SK-N-SH treated with all-trans-retinoic acid at 6 μM for 48 hours (cell line): ENCODE measurements around the gene UBASH3A.

Experiments
- ATAC-seq: fragments of 200-7000 bp; cut with Tn5 transposase; 3 replicates; pipeline ENCODE4 v1.9.1; 2020; ENCODE audit warnings: mild to moderate bottlenecking, moderate library complexity
- BACH2 ChIP-seq: fragments of 250-450 bp; sonication (Bioruptor Pico); IDR thresholded peaks from 2 replicates; pipeline ENCODE4 v1.9.0; 2021; ENCODE audit warnings: mild to moderate bottlenecking, borderline replicate concordance
- CREB5 ChIP-seq: fragments of 250-450 bp; sonication (Bioruptor Pico); IDR thresholded peaks from 2 replicates; pipeline ENCODE4 v1.5.1; 2020; ENCODE audit warnings: low read depth, mild to moderate bottlenecking, moderate library complexity
- ESRRG ChIP-seq: fragments of 250-450 bp; sonication (Bioruptor Pico); IDR thresholded peaks from 2 replicates; pipeline ENCODE4 v1.6.1; 2021; ENCODE audit warnings: mild to moderate bottlenecking
- GLIS3 ChIP-seq: fragments of 250-450 bp; sonication (Bioruptor Pico); IDR thresholded peaks from 2 replicates; pipeline ENCODE4 v1.5.0; 2020; ENCODE audit warnings: mild to moderate bottlenecking, moderate library complexity
- ISL1 ChIP-seq: fragments of 250-450 bp; sonication (Bioruptor Pico); IDR thresholded peaks from 2 replicates; pipeline ENCODE4 v2.1.2; 2022; ENCODE audit warnings: mild to moderate bottlenecking, moderate library complexity
- PATZ1 ChIP-seq: fragments of 250-450 bp; sonication (Bioruptor Pico); IDR thresholded peaks from 2 replicates; pipeline ENCODE4 v1.8.0; 2020; ENCODE audit warnings: mild to moderate bottlenecking, moderate library complexity, borderline replicate concordance
- PPARA ChIP-seq: fragments of 250-450 bp; sonication (Bioruptor Pico); IDR thresholded peaks from 2 replicates; pipeline ENCODE4 v1.5.0; 2020; ENCODE audit warnings: mild to moderate bottlenecking, borderline replicate concordance
- RARB ChIP-seq: fragments of 250-450 bp; sonication (Bioruptor Pico); IDR thresholded peaks from 2 replicates; pipeline ENCODE4 v1.8.0; 2021; ENCODE audit warnings: mild to moderate bottlenecking, moderate library complexity
- SNAI2 ChIP-seq: fragments of 250-450 bp; sonication (Bioruptor Pico); IDR thresholded peaks from 2 replicates; pipeline ENCODE4 v1.5.0; 2020; ENCODE audit warnings: mild to moderate bottlenecking, moderate library complexity
- TCF4 ChIP-seq: fragments of 250-450 bp; sonication (Bioruptor Pico); IDR thresholded peaks from 2 replicates; pipeline ENCODE4 v1.8.0; 2021; ENCODE audit warnings: mild to moderate bottlenecking, moderate library complexity, borderline replicate concordance
- TOX ChIP-seq: fragments of 250-450 bp; sonication (Bioruptor Pico); IDR thresholded peaks from 2 replicates; pipeline ENCODE4 v1.8.0; 2021; ENCODE audit warnings: mild to moderate bottlenecking, moderate library complexity, borderline replicate concordance
- ZC3H10 ChIP-seq: fragments of 250-450 bp; sonication (Bioruptor Pico); IDR thresholded peaks from 2 replicates; pipeline ENCODE4 v1.5.1; 2021; ENCODE audit warnings: mild to moderate bottlenecking, moderate library complexity
- ZFP3 ChIP-seq: fragments of 250-450 bp; sonication (Bioruptor Pico); IDR thresholded peaks from 2 replicates; pipeline ENCODE4 v1.5.0; 2020; ENCODE audit warnings: mild to moderate bottlenecking, moderate library complexity
- ZFP30 ChIP-seq: fragments of 450-650 bp; formaldehyde crosslinking; IDR thresholded peaks from 2 replicates; pipeline ENCODE4 v1.5.0; 2022; ENCODE audit warnings: mild to moderate bottlenecking, moderate library complexity
- ZNF565 ChIP-seq: fragments of 450-650 bp; formaldehyde crosslinking; conservative IDR thresholded peaks from 2 replicates; pipeline ENCODE4 v1.5.0; 2020; ENCODE audit warnings: low read depth, mild to moderate bottlenecking, moderate library complexity
- ZNF70 ChIP-seq: fragments of 450-650 bp; formaldehyde crosslinking; IDR thresholded peaks from 2 replicates; pipeline ENCODE4 v1.5.0; 2020; ENCODE audit warnings: mild to moderate bottlenecking, moderate library complexity
- TF ChIP-seq, protein P1 (sequence below): fragments of 250-450 bp; sonication (Bioruptor Pico); IDR thresholded peaks from 2 replicates; pipeline ENCODE4 v1.5.1; 2021; ENCODE audit warnings: mild to moderate bottlenecking, moderate library complexity
- TF ChIP-seq, protein P2 (sequence below): fragments of 250-450 bp; sonication (Bioruptor Pico); IDR thresholded peaks from 2 replicates; pipeline ENCODE4 v1.8.0; 2021; ENCODE audit warnings: low read depth, mild to moderate bottlenecking, moderate library complexity, borderline replicate concordance

Gene UBASH3A

DNA sequence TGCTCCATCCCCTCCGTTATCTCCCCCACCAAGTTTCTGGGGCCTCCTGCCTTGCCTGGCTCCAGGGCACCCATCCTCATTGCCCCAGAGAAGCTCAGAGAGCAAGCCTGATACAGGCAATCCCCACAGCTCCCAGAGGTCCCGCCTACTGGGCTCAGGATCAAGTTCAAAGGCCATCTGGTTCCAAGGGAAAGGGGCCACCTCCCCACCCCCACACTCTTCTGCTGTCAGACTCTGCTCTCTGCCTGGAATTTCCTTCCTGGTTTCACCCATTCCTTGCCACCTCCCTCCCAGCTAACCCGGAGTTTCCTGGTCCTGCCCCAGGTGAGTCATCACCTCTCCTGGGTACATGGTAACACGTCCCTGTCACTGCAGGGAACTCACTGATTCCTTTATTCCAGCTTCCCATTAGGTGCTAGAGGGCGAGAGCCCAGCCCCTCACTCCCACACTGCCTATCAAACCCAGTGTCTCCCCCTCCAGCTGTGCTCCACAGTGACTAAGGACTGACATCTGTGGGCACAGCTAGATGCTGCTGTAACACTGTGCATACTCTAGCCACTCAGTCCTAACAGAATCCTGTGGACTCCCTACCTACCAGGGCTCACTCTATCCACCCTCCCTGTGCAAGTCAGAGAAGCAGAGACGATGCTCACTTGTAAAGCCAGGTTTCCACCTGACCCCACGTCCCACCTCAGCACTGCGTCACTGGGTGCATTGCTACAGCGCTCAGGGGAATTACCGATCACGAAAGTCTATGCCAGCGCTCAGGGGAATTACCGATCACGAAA lies 70.5 kb downstream of the UBASH3A start:
- TF ChIP-seq, protein P1, sequence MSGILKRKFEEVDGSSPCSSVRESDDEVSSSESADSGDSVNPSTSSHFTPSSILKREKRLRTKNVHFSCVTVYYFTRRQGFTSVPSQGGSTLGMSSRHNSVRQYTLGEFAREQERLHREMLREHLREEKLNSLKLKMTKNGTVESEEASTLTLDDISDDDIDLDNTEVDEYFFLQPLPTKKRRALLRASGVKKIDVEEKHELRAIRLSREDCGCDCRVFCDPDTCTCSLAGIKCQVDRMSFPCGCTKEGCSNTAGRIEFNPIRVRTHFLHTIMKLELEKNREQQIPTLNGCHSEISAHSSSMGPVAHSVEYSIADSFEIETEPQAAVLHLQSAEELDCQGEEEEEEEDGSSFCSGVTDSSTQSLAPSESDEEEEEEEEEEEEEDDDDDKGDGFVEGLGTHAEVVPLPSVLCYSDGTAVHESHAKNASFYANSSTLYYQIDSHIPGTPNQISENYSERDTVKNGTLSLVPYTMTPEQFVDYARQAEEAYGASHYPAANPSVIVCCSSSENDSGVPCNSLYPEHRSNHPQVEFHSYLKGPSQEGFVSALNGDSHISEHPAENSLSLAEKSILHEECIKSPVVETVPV (CRISPR knock-in tag): no peak
- TF ChIP-seq RARB (no peak), ZNF70 (CRISPR knock-in tag) (no peak), ZFP30 (CRISPR knock-in tag) (no peak), ESRRG (CRISPR knock-in tag) (no peak), BACH2 (no peak), ZNF565 (no peak), SNAI2 (no peak), TCF4 (CRISPR knock-in tag) (no peak)
- TF ChIP-seq, protein P2, sequence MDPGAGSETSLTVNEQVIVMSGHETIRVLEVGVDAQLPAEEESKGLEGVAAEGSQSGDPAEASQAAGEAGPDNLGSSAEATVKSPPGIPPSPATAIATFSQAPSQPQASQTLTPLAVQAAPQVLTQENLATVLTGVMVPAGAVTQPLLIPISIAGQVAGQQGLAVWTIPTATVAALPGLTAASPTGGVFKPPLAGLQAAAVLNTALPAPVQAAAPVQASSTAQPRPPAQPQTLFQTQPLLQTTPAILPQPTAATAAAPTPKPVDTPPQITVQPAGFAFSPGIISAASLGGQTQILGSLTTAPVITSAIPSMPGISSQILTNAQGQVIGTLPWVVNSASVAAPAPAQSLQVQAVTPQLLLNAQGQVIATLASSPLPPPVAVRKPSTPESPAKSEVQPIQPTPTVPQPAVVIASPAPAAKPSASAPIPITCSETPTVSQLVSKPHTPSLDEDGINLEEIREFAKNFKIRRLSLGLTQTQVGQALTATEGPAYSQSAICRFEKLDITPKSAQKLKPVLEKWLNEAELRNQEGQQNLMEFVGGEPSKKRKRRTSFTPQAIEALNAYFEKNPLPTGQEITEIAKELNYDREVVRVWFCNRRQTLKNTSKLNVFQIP (CRISPR knock-in tag): no peak
- ATAC-seq: no peak; the same call in 2 of the 3 replicates

DNA sequence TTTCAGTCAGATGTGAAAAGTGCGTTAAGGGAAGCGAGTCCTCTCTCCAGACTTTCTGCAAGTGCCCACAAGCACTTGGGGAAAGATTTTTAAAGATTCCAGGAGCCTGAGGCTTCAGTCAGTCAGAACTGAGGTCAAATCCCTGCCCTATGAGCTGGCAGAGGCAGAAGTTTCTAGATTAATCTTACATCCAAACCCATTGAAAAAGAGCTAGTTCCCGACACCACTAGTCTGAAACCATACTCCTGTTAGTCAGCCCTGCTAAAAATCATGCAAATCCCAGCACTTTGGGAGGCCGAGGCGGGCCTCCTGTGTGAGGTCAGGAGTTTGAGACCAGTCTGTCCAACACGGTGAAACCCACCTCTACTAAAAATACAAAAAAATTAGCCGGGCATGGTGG lies 71.3 kb downstream of the UBASH3A start:
- TF ChIP-seq ZFP3 (no peak), ZNF565 (no peak), RARB (no peak), PATZ1 (CRISPR knock-in tag) (no peak), ZC3H10 (no peak), TOX (CRISPR knock-in tag) (no peak), CREB5 (CRISPR knock-in tag) (no peak), SNAI2 (no peak), ISL1 (CRISPR knock-in tag) (no peak), GLIS3 (CRISPR knock-in tag) (no peak), ZFP30 (CRISPR knock-in tag) (no peak), PPARA (CRISPR knock-in tag) (no peak)
- TF ChIP-seq, protein P1 (CRISPR knock-in tag): no peak
- TF ChIP-seq, protein P2 (CRISPR knock-in tag): no peak
- TF ChIP-seq, all 23 proteins: peak for 0
- no peak for ATAC-seq

DNA sequence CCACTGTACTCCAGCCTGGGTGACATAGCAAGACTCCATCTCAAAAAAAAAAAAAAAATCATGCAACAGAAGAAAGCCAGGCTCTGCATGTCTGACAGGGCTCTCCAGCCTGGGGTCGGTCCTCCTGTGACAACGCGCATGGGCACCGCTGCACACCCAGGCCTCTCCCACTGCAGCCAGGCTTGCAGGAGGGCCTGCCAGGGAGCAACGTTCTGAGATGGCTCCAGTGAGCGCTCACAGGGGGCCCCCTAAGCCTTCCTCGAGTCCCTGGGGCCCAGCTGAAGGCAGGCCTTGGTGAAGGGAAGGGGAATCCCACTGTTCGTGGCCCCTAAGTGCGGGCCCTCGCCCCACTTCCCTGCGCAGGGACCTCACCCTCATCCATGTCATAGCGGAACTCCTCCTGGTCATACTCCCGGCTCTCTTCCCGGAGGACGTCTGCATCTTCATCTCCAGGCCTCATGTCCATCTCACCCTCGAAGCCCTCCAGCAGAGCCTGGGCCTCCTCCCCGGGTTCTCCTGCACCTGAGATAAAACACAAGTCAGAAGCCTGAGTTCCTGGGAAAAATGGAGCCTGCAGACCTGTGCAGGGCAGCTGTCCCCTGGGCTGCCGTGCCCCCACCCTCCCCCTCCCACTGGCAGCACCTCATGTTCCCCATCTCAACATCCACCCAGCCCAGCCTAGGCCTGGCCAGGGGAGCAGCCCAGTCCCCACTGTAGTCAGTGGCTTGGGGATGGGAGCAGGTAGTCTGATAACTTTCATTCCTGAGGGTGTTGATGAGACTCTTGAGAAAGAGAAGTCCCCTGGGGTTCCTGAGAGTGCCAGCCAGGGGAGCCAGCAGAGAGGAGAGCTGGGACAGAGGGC lies 72.1 kb downstream of the UBASH3A start:
- no peak for ATAC-seq
- TF ChIP-seq ESRRG (CRISPR knock-in tag): no peak
- TF ChIP-seq, protein P1 (CRISPR knock-in tag): no peak
- no peak for TF ChIP-seq PPARA (CRISPR knock-in tag)
